Measurements from ENCODE around the gene PLXNA2.

DNA sequence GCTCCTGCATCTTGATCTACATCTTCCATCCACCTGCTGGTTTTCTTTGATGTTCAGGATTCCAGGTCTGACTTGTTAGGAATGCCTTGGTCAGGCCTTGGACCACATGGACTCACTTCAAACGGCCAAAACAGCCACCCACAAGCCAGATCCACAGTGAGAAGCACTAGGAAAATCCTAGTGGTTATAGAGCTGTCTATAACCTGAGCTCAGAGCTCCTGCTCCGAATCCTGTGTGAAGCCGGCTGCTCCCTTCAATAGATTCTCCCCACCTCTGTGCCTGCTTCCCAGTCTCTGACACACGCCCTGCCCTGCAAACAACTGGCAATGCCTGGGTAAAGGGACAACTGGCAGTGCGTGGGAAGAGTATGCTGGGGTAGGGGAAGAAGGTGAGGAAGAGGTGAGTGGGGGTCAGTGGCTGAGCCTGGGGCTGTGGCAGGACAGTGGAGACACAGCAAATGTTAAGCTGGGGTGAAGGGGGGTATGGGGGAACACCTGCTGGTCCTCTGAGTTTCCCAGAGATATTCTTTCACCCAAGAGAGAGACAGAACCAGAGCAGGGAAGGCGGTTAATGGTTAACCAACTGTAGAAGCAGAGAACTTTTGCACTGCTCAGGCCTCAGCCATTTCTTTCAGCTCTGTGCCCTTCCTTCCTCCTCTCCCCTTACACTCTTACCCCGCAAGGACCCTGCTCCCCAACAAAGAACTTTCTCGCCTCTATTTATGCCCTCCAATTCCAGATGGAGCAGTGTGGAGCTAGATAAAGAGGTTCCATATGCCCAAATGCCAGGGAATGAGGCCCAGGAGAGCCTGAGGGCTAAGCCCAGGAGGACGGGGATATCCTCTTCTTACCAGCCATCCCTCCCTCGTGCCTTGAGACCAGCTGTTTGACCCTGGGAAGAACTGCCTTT lies 4.5 kb downstream of the PLXNA2 start:
- TF ChIP-seq, protein P1, sequence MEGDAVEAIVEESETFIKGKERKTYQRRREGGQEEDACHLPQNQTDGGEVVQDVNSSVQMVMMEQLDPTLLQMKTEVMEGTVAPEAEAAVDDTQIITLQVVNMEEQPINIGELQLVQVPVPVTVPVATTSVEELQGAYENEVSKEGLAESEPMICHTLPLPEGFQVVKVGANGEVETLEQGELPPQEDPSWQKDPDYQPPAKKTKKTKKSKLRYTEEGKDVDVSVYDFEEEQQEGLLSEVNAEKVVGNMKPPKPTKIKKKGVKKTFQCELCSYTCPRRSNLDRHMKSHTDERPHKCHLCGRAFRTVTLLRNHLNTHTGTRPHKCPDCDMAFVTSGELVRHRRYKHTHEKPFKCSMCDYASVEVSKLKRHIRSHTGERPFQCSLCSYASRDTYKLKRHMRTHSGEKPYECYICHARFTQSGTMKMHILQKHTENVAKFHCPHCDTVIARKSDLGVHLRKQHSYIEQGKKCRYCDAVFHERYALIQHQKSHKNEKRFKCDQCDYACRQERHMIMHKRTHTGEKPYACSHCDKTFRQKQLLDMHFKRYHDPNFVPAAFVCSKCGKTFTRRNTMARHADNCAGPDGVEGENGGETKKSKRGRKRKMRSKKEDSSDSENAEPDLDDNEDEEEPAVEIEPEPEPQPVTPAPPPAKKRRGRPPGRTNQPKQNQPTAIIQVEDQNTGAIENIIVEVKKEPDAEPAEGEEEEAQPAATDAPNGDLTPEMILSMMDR (IDR thresholded peaks at IDR 0.05 in 2 of 3, conservative IDR thresholded peaks at IDR 0.05 in 1 of 3; ENCODE audit: borderline replicate concordance in 1 of 3, insufficient read depth in 1 of 3, low read depth in 2 of 3, low read length in 2 of 3) = no peak
- TF ChIP-seq JUND (IDR thresholded peaks at IDR 0.05) (no peak), ELF1 (IDR thresholded peaks at IDR 0.05; ENCODE audit: borderline replicate concordance, low read depth) (no peak), EZH2 (IDR thresholded peaks at IDR 0.05) (no peak), EZH2phosphoT487 (IDR thresholded peaks at IDR 0.05; ENCODE audit: borderline replicate concordance) (no peak), POLR2A (IDR thresholded peaks at IDR 0.05; ENCODE audit: borderline replicate concordance, extremely low read depth, insufficient read depth, insufficient read length) (no peak), POLR2AphosphoS5 (IDR thresholded peaks at IDR 0.05; ENCODE audit: low read depth, low read length) (no peak)
- TF ChIP-seq, protein P2, sequence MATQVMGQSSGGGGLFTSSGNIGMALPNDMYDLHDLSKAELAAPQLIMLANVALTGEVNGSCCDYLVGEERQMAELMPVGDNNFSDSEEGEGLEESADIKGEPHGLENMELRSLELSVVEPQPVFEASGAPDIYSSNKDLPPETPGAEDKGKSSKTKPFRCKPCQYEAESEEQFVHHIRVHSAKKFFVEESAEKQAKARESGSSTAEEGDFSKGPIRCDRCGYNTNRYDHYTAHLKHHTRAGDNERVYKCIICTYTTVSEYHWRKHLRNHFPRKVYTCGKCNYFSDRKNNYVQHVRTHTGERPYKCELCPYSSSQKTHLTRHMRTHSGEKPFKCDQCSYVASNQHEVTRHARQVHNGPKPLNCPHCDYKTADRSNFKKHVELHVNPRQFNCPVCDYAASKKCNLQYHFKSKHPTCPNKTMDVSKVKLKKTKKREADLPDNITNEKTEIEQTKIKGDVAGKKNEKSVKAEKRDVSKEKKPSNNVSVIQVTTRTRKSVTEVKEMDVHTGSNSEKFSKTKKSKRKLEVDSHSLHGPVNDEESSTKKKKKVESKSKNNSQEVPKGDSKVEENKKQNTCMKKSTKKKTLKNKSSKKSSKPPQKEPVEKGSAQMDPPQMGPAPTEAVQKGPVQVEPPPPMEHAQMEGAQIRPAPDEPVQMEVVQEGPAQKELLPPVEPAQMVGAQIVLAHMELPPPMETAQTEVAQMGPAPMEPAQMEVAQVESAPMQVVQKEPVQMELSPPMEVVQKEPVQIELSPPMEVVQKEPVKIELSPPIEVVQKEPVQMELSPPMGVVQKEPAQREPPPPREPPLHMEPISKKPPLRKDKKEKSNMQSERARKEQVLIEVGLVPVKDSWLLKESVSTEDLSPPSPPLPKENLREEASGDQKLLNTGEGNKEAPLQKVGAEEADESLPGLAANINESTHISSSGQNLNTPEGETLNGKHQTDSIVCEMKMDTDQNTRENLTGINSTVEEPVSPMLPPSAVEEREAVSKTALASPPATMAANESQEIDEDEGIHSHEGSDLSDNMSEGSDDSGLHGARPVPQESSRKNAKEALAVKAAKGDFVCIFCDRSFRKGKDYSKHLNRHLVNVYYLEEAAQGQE (IDR thresholded peaks at IDR 0.05; ENCODE audit: low read depth) = no peak

All from HCT116 (cell line).